Thoracic aorta (tissue), 2 donors: ENCODE measurements around the gene PPP1R14B. TPM values are rescaled to one million over a fixed set of nuclear protein-coding genes. Genes with fewer than 3 reads are reported as not detected.
"Not testable (repeated sequence)": the region's sequence is repeated elsewhere in the genome, so short reads cannot be mapped to it uniquely, and the experiment has no call there.

Experiments used
- ATAC-seq: fragments of 150-250 bp; one replicate; pipeline ENCODE4 v1.8.0; 2017; ENCODE audit warnings: low read depth; ENCODE audit not compliant: insufficient number of reproducible peaks, low FRiP score
- DNase-seq: peaks from one replicate; pipeline ENCODE4 v3.0.0-alpha.2; 2020; ENCODE audit warnings: low spot score
- H3K27ac ChIP-seq, 2 donors: fragments of 200-600 bp; sonication (generic); 1 replicate in 1 of 2; 2 replicates in 1 of 2; pipeline ENCODE4 v1.5.1; 2016; ENCODE audit warnings: mild to moderate bottlenecking in 2 of 2, moderate library complexity in 2 of 2
- H3K27me3 ChIP-seq: fragments of 200-600 bp; sonication (generic); replicated peaks from 2 replicates; pipeline ENCODE4 v1.6.0; 2016; ENCODE audit warnings: mild to moderate bottlenecking; ENCODE audit not compliant: insufficient read depth
- H3K36me3 ChIP-seq: fragments of 200-600 bp; sonication (generic); one replicate; pipeline ENCODE4 v1.5.1; 2016
- H3K4me1 ChIP-seq, 2 donors: fragments of 200-600 bp; sonication (generic); 1 replicate in 1 of 2; 2 replicates in 1 of 2; pipeline versions ENCODE4 v1.5.1 to v1.6.0; 2016; ENCODE audit warnings: low read depth in 2 of 2, mild to moderate bottlenecking in 1 of 2; ENCODE audit not compliant: control insufficient read depth in 1 of 2
- H3K4me3 ChIP-seq: fragments of 200-600 bp; sonication (generic); 2 replicates; pipeline ENCODE4 v1.5.1; 2016; ENCODE audit warnings: mild to moderate bottlenecking
- H3K9me3 ChIP-seq: fragments of 200-600 bp; sonication (generic); 2 replicates; pipeline ENCODE4 v1.5.1; 2016
- CTCF ChIP-seq: fragments of 200-600 bp; sonication (generic); IDR thresholded peaks from one replicate; pipeline ENCODE4 v1.5.1; 2019; ENCODE audit warnings: antibody characterized with exemption
- total RNA-seq, 2 donors: library from RNA; depleted of rRNA; stranded (reverse); fragments of >200 nt; gene quantifications; one replicate each; pipeline versions ENCODE4 v1.1.0 to v1.2.3, GENCODE V29; 2016

PPP1R14B gene
- total RNA-seq, 2 donors from 2014 or later, result 75.3 to 122 TPM

DNA sequence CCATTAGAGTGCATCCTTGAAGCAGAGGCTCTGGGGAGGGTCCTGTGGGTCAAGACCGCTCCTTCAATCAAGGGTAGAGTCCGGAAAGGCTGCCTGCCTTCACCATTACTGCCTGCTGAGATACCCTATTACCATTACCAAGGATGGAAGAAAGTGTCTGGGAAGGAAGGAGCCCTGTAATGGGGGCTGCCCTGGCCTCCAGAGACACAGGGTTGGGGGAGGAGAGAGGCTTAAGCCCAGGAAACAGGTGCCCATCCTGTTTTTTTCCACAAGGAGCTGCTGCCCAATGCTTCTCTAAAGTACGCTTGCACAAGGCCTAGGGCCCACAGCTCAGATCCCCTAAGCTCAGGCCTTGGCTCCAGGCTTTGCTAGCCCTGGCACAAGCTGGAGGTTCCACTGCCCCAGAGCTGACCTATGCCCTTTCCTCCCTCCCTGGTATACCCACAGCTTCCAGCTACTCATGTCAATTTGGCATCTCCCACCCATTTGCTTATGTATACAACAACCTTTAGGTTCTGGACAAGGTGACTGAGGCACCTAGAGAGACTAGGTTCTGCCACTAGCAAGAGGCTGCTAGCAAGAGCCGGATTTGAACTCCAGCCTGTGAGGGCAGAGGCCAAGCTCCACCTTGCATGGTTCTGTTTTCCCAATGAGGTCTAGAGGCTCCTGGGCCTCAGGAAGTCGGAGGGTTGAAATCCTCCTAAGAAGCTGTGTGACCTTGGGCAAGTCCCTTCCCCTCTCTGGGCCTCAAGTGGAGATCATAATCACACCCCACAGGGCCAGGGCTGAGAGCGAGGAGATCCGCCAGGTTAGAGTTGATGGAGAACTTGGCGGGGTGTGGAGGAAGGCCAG lies 3.0 kb upstream of the PPP1R14B start:
- TF ChIP-seq CTCF, result no peak
- no peak for DNase-seq
- H3K9me3 ChIP-seq, result no peaks in the 10 kb centered on the region
- ATAC-seq, result no peak
- no peaks in the 10 kb centered on the region for H3K36me3 ChIP-seq
- no peak overlapping the region for H3K4me3 ChIP-seq
- peaks cover 26 to 51% of the 10 kb centered on the region in 2 donors for H3K4me1 ChIP-seq
- no peak overlapping the region for H3K27ac ChIP-seq
- H3K27me3 ChIP-seq, result no peaks in the 10 kb centered on the region

GRCh38 chr11:64249038-64249437 lies 2.3 kb upstream of the PPP1R14B start:
- TF ChIP-seq CTCF, result no peak
- DNase-seq, result no peak
- ATAC-seq, result no peak
- H3K9me3 ChIP-seq, result no peaks in the 10 kb centered on the region
- H3K4me1 ChIP-seq, result peaks cover 27 to 52% of the 10 kb centered on the region in 2 donors
- no peak overlapping the region for H3K27ac ChIP-seq
- H3K36me3 ChIP-seq, result peaks cover under 1% of the 10 kb centered on the region
- H3K27me3 ChIP-seq, result no peaks in the 10 kb centered on the region
- H3K4me3 ChIP-seq, result no peak overlapping the region

DNA sequence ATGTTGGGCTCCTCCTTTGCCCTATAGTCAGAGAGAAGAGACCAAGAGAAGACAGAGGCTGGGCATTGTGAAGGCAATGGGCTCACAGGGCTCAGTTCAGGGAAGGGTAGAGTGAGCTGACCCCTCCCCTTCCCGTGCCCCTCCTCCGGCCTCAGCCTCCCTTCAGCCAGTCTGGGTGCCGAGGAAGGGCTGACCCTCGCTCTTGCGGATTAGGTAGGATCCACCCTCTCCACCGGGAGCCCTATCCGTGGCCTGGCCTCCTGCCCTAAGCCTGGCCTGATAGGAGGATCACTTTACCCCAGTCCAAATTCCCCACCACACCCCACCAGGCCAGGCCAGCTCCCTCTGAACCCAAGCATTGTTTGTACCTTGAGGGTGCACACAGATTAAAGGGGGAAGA lies 1.8 kb upstream of the PPP1R14B start:
- Histone ChIP-seq H3K4me1 (peaks cover 27 to 48% of the 10 kb centered on the region in 2 donors), H3K27me3 (no peaks in the 10 kb centered on the region), H3K36me3 (peaks cover 5% of the 10 kb centered on the region), H3K27ac (no peak overlapping the region), H3K9me3 (no peaks in the 10 kb centered on the region), H3K4me3 (no peak overlapping the region)
- ATAC-seq (no peak), DNase-seq (no peak)
- TF ChIP-seq CTCF, result no peak

DNA sequence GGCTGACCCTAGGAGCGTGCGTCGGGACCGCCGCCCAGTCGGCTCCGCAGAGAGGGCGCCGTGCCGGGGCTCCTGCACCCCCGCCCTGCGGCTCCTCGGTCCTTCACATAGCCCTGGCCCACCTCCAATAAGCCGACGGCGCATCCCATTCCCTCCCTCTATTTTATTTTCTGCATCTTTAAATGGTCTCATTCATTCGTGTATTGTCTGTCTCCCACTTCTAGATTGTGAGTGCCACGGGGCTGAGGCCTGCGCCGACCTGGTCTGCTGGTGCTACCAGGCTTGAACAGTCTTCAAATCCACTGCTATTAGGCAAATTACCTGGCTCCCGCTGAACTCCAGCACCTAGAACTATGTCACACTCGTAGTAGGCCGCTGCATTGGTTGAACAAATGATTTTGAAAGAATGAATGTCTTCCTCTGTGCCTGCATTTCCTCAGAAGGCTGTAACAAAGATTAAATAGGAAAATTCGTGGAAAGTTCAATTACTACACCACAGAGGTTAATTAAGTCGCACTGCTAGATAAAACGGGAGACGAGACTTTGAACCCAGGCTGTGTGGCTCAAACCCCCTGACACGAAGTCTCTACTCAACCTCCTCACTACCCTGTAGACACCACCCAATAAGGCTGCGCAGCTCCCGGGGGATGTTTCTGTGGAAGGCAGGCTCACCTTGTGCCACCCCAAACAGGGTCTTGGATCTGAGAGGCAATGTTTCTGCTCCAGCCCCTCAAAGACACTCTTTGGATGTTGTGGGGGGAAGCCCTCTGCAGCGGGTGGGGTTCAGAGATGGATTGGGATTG lies 1.2 kb upstream of the PPP1R14B start:
- peak overlapping the region in 1 of 2 donors; percentile 93 for H3K27ac ChIP-seq
- no peak for TF ChIP-seq CTCF
- peaks cover 9% of the 10 kb centered on the region for H3K36me3 ChIP-seq
- DNase-seq (no peak), ATAC-seq (no peak)
- H3K4me1 ChIP-seq, result peaks cover 22 to 47% of the 10 kb centered on the region in 2 donors
- H3K4me3 ChIP-seq, result peak overlapping the region; percentile 98
- no peaks in the 10 kb centered on the region for H3K9me3 ChIP-seq
- no peaks in the 10 kb centered on the region for H3K27me3 ChIP-seq

DNA sequence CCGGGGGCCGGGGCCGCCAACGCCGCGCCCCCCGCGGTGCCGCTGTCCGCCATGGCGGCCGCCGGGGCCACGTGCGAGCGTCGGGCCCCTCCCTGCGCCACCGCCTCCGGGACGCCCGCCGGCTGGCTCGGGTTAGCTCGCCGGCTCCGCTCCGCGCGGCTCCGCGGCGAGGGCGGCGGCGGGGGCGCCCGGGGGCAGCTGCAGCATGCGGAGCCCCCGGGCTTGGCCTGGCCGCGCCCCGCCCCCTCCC lies 197 bp downstream of the PPP1R14B start:
- not testable (repeated sequence) for H3K27me3 ChIP-seq, DNase-seq, ATAC-seq, H3K36me3 ChIP-seq, H3K9me3 ChIP-seq
- Histone ChIP-seq H3K4me3 (peak overlapping the region; percentile 98), H3K4me1 (peaks cover 19 to 46% of the 10 kb centered on the region in 2 donors), H3K27ac (peak overlapping the region in 1 of 2 donors; percentile 93)
